Omental fat pad (tissue), 4 donors: ENCODE measurements around the gene PPP1R1B. TPM values are rescaled to one million over a fixed set of nuclear protein-coding genes. Genes with fewer than 3 reads are reported as not detected.

ENCODE experiments used
- ATAC-seq: fragments of 150-250 bp; one replicate; pipeline ENCODE4 v1.9.1; 2016; ENCODE audit warnings: mild to moderate bottlenecking, moderate library complexity; ENCODE audit not compliant: low FRiP score
- DNase-seq: peaks from one replicate; pipeline ENCODE4 v3.0.0-alpha.2; 2019; ENCODE audit warnings: low spot score
- total RNA-seq, 4 donors: library from RNA; depleted of rRNA; stranded (reverse); fragments of >200 nt; gene quantifications; one replicate each; pipeline ENCODE4 v1.1.0, GENCODE V29; 2016
- TF ChIP-seq, protein P1 (sequence below), 3 donors: fragments of 450-650 bp; IDR thresholded peaks; one replicate each; pipeline ENCODE4 v1.5.1; 2016 to 2017; ENCODE audit warnings: antibody characterized with exemption in 3 of 3, mild to moderate bottlenecking in 3 of 3, moderate library complexity in 2 of 3

PPP1R1B gene
- total RNA-seq, 4 donors from 2014 or later, result 13.9 to 27.0 (median 19.1) TPM

DNA sequence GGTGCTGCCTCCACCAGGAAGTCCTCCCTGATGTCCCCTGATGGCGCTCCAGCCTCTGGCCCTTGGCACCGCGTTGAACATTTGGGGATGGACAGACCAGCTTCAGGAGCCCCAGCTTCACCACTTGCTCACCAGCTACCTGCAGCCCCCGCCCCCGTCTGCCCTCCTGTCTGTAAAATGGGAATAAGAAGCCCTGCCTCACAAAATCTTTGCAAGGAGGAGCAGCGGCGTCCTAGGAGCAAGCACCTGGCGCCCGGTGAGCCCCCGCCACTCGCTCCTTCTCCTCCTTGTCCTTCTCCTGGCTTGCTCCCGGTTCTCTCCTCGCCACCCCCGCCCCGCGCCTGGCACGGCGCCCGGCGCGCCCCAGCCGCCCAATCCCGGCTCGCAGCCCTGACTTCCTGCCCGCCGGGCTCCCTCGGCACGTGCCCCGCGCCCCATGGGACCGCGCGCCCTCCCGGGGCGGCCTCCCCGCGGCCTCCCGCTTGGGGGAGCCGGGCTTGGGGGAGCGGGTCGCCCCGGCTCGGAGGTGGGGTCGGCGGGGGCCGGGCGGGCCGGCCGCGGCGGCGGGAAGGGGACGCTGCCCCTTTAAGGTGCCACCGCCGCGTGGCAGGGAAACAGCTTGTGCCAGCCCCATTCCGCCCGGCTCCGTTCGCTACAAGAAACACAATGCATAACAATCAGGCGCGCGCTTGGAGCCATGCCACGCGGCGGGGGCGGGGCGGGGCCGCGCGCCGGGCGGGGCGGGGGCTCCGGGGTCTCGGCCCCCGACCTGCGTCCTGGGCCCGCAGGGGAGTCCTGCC, 9.1 kb upstream of the PPP1R1B start:
- TF ChIP-seq, protein P1, sequence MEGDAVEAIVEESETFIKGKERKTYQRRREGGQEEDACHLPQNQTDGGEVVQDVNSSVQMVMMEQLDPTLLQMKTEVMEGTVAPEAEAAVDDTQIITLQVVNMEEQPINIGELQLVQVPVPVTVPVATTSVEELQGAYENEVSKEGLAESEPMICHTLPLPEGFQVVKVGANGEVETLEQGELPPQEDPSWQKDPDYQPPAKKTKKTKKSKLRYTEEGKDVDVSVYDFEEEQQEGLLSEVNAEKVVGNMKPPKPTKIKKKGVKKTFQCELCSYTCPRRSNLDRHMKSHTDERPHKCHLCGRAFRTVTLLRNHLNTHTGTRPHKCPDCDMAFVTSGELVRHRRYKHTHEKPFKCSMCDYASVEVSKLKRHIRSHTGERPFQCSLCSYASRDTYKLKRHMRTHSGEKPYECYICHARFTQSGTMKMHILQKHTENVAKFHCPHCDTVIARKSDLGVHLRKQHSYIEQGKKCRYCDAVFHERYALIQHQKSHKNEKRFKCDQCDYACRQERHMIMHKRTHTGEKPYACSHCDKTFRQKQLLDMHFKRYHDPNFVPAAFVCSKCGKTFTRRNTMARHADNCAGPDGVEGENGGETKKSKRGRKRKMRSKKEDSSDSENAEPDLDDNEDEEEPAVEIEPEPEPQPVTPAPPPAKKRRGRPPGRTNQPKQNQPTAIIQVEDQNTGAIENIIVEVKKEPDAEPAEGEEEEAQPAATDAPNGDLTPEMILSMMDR (IDR thresholded peaks at IDR 0.05), result no peak
- no peak for DNase-seq

DNA sequence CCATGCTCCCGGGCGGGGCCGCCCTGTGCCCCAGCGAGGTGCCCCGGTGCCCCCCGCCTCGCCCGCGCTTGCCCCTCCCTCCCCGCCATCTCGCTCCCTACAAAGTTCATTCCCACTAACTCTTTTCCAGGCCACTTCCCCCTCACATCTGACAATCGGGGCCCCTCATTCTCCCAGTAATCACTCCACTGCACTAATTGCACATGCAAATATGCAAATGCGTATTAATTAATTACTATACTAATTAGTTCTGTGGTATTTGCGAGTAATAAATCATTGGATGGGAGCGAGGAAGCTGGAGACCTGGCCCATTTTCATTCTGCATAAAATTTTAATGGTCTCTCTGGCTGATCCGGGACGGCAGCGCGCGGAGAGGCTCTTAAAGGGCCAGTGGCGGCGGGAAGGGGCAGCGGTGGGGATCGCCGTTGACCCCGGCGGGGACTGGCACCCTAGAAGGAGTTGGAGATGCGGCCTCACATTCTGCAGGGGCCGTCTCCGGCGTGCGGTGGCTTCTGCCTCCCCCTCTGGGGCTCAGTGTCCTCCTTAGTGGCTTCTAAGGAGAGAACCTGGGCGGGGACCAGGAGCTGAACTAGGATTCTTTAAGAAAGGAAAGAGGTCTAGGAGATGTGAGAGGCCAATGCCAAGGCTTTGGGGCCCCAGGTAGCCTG, 8.4 kb upstream of the PPP1R1B start:
- no peak for DNase-seq
- TF ChIP-seq, protein P1 (IDR thresholded peaks at IDR 0.05), result no peak
- no peak for ATAC-seq

More for the DNA sequence above, 9.1 kb upstream of the PPP1R1B start:
- ATAC-seq, result no peak

DNA sequence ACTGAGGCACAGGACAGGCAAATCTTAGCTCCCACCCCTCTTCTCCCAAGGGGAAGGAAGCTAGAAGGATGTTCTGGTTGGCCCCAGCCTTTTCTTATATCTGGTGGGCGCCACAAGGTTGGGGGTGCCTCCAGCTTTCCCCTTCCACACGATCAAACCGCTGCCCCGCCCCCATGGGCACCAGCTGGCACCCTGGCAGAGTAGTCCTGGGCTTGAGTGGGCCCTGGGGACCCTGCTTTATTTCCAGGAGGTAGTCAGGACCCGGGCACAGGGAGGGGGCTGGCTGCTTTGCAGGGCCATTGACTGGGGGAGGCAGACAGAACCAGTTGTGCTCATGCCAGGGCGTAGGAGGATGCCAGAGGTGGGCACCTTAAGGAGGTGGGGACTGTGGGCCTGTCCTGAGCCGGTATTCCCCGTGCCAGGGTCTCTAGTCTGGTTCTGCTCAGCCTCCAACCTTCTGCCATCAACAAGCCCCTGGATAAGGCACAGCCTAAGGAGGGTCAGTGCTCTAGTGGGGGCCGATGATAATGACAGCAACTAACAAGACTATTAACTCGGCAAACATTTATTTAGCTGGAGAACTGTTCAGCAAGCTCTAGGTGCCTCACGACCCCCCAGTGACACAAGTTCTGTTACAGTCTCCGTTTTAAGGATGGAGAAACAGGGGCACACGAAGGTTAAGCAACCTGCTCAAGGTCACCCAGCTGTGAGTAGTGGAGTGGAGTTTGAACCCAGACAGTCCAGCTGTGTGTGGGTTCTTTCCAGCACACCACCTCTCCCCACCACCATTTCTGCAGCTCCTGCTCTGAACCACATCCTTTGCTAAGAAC, 7.6 kb upstream of the PPP1R1B start:
- TF ChIP-seq, protein P1 (IDR thresholded peaks at IDR 0.05), result no peak
- ATAC-seq, result no peak
- DNase-seq, result no peak

DNA sequence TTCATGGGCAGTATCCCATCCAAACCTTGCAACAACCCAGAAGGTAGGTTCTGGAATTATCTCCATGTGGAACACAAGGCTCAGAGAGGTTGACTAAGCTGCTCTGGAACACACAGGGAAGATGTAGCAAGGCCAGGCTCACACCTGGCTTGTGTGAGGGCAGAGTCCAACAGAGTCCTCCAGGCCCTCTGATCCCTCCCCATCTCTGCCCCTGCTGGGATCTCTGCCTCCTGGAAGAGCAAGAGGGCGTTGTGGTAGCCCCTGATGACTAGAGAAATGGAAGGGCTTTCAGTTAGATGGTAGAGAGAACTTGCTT, 7.0 kb upstream of the PPP1R1B start:
- DNase-seq (no peak), ATAC-seq (no peak)
- TF ChIP-seq, protein P1 (IDR thresholded peaks at IDR 0.05), result no peak

DNA sequence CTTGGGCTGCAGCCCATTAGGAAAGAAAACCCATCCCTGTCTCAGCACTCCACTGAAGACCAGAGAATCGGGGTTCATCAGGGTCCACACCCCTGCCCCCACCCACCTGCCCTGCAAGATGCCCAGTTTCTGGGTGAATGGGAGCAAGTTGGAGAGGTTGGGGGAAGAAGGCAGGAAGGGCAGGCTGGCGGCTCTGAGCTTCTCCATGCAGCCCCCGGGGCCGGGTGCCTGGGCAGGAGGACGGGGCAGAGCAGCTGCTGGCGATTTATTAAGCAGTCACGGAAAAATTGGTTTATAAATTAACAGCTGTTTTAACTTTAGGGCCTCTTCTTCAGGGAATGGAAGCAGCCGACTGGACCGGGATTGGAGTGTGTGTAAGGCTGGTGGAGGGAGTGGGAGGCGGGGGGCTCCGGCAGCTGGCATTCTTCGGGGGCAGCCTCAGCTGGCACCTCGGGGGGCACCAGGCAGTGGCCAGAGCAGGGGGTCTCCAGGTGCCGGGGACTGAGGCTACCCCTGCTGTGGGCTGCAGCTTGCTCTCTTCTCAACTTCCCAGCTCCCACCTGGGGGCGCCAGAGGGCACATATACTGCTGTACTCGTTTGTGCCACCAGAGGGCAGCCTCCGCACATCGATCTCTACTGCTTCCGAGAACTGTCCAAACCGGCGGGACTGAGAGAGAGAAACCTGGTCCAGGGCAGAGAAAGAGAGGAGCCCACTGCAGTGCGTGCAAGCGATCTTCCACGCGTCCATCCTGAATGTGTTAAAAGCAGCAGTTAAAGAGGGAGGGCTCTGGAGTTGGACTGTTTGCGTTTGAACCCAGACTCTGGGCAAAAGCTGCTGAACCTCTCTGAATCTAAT, 5.0 kb upstream of the PPP1R1B start:
- peak; percentile 95 for DNase-seq
- TF ChIP-seq, protein P1 (IDR thresholded peaks at IDR 0.05), result peak in 2 of 3 donors; percentile 68 to 99
- peak; percentile 79 for ATAC-seq

DNA sequence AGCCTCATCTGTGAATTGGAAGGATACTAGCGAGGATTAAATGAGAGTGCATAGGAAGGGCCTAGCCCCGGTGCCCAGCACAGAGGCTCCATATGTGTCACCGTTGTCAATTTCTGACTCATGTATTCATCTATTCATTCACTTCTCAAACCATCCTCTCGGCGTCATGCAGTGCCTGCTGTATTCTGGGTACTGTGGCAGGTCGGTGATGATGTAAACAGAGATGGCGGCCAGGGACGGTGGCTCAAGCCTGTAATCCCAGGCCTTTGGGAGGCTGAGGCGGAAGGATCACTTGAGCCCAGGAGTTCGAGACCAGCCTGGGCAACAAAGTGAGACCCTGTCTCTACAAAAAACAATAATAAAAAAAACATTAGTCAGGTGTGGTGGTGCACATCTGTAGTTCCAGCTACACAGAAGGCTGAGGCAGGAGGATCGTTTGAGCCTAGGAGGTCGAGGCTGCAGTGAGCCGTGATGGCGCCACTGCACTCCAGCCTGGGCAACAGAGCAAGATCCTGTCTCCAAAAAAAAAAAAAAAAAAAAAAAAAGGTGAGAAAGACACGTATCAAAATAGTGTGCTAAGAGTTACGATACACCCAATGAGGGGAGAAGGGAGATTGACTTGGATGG, 4.3 kb upstream of the PPP1R1B start:
- DNase-seq (no peak), ATAC-seq (no peak)
- TF ChIP-seq, protein P1 (IDR thresholded peaks at IDR 0.05), result no peak
